Stimulated activated CD8-positive, alpha-beta memory T cell treated with anti-CD3 and anti-CD28 coated beads, Interleukin-7, amount 100 ng/mL, for 48 hours (primary cell): Measurements from ENCODE around the gene CCNE1.
"Not testable (repeated sequence)": the region's sequence is repeated elsewhere in the genome, so short reads cannot be mapped to it uniquely, and the experiment has no call there.

Source experiments
- DNase-seq, 2 donors: peaks; one replicate each; pipeline ENCODE4 v3.0.0-alpha.2; 2020; ENCODE audit warnings: low read depth in 1 of 2; ENCODE audit errors: extremely low read depth in 1 of 2

The CCNE1 gene

DNA sequence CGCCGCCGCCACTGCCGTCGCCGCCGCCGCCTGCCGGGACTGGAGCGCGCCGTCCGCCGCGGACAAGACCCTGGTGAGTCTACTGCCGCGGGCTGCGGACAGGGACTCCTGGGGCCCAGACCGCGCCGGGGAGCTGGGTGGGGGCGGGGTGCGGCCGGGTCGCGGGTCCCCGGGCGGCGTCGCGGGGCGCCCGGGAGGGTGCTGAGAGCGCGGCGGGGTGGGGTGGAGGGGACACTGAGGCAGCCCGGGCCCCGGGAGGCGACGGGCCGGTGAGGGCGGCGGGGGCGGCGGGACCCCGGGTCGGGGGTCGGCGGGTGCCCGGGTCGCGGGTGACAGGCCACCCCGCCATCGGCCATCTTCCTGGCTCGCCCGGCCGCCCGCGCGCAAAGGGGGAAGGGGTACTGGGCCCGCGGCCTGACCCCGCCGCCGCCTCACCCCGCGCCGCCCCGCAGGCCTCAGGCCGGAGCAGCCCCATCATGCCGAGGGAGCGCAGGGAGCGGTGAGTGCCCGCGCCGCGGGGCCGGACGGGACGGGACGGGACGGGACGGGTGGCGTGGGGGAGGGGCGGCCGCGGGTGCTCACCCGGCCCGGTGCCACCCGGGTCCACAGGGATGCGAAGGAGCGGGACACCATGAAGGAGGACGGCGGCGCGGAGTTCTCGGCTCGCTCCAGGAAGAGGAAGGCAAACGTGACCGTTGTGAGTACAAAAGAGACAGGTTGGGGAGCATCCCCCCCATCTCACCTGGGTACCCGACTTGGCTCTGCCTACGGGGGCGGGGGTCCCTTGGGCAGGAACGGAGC, 489 bp downstream of the CCNE1 start:
- no peak for DNase-seq

DNA sequence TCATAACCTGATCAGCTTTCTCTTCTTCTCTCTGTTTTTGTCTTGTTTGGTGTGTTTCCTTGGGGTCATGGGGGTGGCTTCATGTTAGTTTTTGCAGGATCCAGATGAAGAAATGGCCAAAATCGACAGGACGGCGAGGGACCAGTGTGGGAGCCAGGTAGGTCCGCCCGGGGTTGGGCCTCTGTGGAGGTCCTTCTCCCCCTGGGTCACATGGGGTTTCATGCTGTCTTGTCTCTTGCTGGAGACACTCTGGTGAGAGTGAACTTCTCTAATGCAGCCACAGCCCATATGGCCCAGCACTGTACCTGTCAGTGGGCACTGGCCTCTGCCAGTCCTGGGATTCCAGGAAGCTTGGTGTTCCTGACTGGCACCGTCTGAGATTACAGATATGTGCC, 1.1 kb downstream of the CCNE1 start:
- no peak for DNase-seq

DNA sequence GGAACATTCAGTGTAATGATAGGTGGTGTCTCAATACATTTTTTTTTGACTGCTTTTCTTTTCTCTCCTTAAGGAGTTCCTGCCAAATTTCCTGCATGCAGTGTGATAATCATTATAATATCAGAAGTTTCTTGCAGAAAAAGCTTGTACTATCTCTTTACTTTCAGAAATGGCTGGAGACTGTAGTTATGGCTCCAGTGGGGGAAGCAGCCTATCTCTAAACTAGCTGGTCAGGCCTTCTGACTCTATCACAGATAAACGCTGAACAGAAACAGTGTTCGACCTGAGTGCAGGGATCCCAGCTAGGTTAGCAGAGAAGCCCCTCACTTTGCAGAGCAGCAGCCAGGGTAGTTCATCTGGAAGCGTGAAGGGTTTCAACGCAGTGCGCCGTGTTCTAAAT, 1.9 kb downstream of the CCNE1 start:
- no peak for DNase-seq

DNA sequence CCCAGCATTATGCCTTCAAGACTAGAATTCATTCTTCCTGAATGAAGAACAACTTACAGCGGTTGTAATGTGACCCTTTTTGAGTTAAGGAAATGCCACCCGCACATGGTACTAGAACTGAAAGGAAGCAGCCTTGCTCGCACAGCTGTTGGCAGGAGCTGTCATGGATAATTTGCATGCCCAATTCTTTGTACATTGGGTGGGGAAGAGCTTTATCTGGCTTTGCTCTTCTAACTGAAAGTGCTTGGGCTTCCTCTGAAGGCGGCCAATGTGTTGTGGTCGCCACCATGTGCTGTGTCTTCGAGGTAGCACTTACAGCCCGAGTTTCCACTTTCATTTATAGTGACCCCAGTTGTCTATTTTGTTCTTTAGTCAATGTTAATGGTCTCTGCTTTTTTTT, 3.4 kb downstream of the CCNE1 start:
- DNase-seq = no peak

DNA sequence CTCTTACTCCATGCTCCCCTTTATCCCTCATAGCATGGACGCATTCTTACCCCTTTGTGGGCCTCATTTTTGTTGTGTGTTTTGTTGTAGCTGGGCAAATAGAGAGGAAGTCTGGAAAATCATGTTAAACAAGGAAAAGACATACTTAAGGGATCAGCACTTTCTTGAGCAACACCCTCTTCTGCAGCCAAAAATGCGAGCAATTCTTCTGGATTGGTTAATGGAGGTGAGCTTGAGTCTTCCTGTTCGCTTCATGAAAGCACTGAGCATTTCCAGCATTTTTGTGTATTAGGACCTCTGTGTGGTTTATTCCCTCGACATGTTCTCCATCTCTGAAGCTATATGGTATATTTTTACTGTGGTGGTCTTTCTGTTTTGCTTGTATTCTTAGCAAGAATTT, 5.5 kb downstream of the CCNE1 start:
- no peak for DNase-seq

DNA sequence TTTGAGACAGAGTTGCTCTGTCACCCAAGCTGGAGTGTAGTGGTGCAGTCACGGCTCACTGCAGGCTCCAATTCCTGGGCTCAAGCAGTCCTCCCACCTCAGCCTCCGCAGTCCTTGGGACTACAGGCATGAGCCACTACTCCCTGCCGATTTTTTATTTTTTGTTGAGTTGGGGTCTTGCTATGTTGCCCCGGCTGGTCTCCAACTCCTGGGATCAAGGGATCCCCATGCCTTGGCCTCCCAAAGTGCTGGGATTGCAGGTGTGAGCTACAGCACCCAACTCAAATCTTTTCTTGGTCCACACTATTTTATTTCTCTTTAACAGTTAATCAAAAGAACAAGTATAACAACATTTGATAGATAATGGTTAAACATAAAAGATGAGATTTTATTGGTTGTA, 7.5 kb downstream of the CCNE1 start:
- no peak for DNase-seq

DNA sequence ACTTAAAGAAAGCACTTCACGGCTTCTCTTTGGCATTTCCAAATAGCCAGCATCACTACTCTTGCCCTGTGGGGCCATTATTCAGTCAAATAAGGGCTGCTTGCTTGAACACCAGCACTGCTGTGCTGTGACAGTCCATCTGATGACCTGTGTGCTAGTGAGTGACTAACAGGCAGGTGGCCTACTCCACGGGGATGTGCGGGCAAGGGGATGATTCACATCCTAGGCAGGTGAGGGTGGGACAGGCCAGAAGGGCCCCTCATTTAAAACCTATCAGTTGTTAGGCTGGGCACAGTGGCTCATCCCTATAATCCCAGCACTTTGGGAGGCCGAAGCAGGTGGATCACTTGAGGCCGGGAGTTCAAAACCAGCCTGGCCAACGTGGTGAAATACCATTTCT, 8.2 kb downstream of the CCNE1 start:
- DNase-seq = no peak

DNA sequence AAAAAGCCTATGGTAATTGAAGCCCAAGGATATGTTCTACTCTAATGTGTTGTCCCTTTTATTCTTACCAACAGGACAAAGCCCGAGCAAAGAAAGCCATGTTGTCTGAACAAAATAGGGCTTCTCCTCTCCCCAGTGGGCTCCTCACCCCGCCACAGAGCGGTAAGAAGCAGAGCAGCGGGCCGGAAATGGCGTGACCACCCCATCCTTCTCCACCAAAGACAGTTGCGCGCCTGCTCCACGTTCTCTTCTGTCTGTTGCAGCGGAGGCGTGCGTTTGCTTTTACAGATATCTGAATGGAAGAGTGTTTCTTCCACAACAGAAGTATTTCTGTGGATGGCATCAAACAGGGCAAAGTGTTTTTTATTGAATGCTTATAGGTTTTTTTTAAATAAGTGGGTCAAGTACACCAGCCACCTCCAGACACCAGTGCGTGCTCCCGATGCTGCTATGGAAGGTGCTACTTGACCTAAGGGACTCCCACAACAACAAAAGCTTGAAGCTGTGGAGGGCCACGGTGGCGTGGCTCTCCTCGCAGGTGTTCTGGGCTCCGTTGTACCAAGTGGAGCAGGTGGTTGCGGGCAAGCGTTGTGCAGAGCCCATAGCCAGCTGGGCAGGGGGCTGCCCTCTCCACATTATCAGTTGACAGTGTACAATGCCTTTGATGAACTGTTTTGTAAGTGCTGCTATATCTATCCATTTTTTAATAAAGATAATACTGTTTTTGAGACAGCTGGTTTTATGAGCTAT, 12.0 kb downstream of the CCNE1 start:
- no peak for DNase-seq

DNA sequence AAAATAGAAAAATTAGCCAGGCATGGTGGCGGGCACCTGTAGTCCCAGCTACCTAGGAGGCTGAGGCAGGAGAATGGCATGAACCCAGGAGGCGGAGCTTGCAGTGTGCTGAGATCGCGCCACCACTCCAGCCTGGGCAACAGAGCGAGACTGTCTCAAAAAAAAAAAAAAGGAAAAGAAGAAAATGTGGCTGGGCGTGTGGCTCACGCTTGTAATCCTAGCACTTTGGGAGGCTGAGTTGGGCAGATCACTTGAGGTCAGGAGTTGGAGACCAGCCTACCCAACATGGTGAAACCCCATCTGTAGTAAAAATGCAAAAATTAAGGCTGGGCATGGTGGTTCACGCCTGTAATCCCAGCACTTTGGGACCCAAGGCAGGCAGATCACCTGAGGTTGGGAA, 13.5 kb downstream of the CCNE1 start:
- DNase-seq = not testable (repeated sequence)

DNA sequence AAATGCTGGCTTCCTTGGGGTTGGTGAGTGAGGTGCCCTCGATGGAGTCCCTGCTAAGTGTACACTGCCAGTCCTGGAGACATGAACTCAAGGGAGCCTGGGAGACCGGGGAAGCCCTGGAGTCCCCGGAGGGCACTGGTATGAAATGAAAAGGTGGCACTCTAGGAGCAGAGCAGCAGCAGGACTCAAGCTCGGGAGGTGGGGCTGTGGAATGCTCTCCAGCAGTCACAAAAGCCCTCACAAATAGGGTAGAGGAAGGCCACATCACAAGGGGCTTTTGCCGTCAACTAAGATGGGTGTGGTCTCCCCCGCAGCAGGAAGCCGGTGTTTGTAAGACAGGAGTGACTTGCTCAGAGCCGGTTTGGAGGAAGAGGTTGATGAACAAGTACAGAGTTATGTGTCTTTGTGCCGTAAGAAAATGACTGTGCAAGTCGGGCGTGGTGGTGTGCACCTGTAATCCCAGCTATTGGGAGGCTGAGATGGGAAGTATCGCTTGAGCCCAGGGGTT, 19.3 kb downstream of the CCNE1 start:
- DNase-seq = peak in 1 of 2 donors; percentile 55

DNA sequence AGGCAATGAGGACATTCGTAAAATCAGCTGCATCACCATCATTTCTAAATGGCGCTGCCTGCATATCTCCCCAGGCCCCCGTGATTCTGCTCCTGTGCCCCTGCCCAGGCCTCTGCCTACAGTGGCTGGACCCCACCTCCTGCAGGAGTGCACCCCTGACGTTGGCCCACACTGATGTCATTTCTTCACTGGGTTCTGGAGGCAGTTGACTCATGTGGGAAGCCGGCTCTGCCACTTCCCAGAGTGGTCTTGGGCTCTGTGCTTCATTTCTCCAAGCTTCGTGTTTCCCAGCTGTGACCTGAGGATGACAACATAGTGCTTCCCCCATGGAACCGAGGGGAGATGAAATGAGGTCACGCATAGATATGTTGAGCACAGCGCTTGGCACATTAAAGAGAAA, 19.9 kb downstream of the CCNE1 start:
- DNase-seq = no peak

DNA sequence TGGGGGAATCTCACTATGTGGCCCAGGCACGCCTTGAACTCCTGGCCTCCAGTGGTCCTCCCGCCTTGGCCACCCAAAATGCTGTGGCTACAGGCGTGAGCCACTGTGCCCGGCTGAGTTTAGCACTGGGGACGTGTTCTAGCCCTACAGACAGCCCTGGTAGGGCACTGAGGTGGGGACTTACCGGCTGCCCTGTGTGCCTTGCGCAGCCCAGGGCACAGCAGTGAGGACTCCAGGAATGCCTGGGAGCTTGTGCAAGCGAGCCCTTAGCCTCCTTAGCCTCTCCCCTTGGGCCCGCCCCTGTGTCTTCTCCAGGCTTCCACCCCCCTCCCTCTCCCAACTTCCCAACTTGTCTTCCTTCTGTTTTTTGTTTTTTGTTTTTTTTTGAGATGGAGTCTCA, 21.0 kb downstream of the CCNE1 start:
- DNase-seq = no peak

DNA sequence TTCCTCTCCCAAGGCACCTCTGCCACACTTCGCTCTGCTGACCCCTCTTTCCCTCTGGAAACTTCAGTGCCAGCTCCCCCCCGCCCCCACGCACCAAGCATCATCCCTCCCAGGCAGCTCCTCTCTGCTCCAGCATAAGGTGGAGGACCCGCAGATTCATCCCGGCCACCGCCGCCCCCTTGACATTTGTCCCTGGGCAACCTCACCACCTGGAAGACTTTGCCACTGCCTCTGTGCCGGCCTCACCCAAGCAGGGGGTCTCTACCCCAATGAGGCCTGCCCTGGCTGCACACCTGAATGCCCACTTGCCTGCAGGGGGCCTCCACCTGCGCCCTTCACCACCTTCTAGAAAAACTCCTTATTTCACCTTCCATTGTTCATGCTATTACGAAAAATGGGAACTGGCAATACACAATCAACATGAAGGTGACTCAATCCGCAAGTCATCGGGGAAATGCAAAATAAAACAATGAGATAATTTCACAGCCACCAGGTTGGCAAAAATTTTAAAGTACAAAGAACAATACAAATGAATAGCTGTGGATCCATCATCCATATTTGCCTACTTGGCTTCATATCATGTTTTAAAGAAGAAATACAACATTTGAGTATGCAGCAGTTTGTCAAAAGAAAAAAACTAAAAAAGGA, 21.9 kb downstream of the CCNE1 start:
- DNase-seq = no peak

DNA sequence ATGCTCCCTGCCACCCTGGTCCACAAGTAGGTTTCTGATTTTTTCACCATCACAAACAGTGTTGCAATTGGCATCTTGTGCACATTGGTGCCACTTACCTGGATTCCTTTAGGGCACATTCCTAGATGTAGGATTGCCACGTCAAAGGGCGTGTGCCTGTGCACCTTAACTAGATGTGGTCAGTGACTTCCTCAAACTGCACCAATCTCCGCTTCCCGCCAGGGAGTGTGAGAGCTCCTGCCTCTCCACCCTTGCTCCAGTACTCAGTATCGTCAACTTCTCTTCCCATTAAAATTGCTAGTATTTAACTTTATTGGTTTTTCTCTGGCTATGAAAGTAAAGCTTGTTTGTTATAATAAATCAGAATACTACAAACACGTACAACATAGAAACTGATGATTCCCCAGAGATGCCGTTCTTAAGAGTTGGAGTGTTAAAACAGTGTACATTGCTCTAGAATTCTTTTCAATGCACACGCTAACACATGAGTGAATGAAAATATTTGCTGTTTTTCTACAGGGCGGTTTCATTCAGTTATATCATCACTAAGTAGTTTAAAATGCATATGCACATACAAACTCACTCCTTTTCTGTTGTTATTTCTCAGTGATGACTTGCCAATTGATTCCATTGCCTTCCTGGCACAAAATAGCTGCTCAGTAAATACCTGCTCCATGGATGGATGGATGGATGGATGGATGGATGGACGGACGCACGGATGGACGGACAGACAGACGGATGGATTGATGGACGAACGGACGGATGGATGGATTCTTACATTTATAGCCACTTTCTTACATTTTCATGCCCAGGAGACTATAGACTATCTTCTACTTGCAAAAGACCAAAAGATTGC, 23.4 kb downstream of the CCNE1 start:
- DNase-seq = no peak

DNA sequence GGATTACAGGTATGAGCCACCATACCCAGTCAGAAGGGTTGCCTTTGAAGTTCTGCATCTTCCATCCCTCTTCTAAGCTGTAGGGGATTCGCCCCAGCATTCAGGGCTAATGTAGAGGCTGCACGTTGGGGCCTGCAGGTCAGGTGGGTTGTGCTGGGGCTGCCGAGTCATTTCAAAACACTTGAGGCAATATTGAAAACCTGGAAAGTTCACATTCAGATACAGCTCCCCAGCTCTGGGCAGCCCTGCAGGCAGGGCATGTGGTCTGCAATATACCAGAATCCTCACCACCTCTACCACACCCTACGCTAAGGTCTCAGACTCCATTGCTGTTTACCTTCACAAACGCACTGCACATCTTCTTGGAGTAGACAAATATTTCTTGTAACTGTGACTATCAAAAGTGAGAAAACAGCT, 24.6 kb downstream of the CCNE1 start:
- DNase-seq = peak; percentile 55 to 63

DNA sequence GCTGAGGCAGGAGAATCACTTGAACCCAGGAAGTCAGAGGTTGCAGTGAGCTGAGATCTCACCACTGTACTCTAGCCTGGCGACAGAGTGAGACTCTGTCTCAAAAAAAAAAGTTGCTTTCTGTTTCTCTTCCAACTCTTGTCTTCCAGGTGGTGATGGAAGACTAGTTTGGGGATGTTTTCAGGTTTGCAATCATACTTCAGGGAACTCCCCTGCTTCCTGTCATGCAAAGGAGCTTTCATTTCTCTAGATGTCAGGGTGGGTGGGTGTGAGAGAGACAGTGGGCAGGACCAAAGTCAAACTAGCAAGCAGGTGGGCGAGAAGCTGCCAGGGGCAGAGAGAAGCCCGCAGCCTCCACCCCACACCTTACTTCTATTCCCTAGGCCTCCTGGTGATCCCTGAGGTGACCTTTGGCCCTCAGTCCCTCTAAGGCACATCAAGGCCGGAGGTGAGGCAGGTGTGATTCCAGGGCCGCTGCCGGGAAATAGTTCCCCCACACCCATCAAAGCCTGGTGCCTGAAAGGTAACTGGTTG, 25.7 kb downstream of the CCNE1 start:
- peak in 1 of 2 donors; percentile 48 for DNase-seq

DNA sequence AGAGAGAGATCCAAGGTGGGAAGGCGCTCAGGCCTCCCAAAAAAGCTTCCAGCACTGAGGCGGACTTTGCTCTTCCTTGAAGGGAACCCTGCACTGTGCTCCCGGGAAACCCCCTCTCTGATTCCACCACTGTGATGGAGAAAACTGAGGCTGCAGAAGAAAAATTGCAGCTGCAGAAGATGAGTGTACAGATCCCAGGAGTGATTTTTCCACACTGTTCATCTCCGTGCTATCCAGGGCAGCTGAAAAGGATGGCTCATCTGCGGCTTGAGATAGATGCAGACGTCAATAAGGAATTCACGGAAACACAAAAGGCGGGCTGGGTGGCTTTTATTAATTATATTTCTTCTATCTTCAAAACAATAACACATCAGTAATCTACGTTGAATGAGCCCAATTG, 26.2 kb downstream of the CCNE1 start:
- no peak for DNase-seq

DNA sequence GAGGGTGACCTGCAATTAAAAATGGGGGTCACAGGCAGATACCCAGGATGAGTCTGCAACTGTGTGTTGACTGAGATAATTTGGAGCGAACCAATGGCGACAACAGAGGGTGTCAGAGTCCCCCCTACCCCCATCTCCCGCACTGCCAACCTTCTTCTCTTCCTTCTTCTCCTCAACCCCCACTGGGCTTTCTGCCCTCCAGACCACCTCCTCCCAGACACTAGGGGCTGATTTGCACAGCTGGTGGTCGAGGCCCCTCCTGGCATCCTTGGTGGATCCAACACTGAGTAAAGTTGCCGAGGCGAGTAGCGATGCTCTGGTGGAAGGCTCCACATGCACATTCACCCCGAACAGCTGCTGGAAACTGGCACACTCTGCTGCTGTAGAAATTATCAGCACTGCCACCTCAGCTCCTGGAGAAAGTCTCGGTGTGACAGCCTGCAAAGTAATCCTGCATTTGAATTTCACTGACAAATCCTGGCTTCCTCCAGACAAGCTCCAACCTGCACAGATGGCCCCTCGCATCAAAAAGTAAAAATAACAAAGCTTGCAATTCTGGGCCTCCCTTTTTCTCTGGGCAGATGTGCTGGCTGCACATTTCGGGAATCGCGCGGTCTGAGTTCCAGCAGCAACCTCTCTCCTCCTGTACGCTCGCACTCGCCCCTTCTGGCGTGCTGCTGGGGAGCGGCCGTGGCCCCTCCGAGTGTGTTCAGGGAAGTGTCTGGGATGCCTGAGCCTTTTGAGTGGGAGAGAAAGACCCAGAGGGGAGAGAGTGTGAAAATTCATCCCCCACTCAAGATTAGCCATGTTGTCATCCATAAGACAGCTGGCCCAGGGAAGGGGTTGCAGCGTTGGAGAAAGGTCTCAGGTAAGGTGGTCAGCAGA, 28.5 kb downstream of the CCNE1 start:
- DNase-seq = no peak

DNA sequence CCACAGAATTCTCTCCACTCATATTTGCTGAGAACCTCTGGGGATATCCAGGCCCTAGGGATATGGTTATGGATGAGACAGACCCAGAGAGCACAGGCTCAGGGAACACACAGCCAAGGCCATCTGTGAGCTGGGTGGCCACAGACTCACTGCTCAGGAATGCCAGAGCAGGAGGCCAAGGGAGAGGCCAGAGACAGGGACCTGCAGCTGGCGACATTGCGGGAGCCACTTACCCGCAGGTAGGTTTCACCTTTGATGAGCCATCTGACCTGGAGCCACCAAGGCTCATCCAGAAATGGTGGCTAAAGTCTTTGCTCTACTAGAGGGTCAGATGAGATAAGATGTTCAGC, 29.4 kb downstream of the CCNE1 start:
- no peak for DNase-seq
